ENCODE results near the gene EXOC4. TPM values are rescaled to one million over a fixed set of nuclear protein-coding genes. Genes with fewer than 3 reads are reported as not detected.
A peak's percentile ranks its signal among the peaks of the same experiment; 100 is the strongest.

EXOC4 gene
- total RNA-seq, 1 donor from 2014 or later = 56.4 TPM

DNA sequence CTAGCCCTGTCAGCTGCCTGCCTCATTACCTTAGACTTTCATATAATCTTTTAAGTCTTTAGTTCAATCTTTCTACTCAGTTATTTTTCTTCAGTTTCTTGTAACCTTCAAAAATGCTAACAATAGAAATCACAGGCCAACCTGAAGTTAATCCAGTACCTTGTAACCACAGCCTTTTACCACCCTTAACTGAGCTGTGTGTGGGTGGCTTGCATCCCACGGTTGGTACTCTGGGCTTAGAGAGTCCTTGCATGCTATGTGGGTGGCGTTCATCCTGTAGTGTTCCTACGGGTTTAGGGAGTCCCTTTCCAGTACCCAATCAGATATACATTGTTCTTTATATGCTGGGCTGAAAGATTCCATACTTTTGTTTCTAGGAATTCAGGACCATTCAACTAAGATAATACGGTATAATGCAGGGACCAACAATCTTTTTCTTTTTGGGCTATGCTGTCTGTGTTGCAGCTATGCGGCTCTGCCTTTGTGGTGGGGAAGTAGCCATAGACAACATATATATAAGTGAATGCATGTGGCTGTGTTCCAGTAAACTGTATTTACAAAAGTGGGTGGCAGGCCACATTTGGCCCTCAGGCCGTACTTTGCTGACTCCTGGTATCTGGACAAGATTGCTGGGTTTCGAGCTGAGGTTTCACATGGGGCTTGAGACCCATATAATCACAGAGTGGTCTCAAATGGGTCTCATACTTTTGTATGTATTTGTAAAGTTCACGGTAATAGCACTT, 593.5 kb downstream of the EXOC4 start:
- no peak for ATAC-seq

GRCh38 chr7:133850497-133851280, 597.8 kb downstream of the EXOC4 start:
- no peak for ATAC-seq

GRCh38 chr7:133851411-133851810, 598.5 kb downstream of the EXOC4 start:
- no peak for ATAC-seq

DNA sequence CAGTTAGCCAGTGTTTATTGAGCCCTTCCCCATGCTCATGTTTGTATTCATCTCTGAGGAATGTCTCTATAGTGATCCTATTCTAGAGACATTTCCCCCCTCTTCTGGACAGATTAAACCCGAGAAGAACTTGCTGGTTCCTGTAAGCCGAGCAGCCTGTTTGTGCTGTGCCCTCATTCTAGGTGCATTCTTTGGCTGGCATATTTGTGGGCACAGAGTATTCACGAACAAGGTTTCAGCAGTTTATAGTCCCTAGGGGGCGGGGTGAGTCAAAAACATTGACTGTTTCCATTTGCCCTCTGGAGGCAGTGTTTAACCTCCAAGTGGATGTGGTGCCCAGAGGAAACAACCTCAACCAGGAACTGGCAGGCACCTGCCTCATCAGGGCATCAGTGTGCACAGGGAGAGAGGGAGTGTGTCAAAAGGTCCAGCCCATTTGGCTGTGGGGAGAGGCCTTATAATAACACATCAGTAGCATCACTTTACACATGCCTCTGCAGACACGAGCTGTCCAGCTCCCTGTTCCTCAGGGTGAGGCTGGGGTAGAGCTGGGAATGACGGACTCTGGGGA, 600.9 kb downstream of the EXOC4 start:
- peak; percentile 79 for ATAC-seq

DNA sequence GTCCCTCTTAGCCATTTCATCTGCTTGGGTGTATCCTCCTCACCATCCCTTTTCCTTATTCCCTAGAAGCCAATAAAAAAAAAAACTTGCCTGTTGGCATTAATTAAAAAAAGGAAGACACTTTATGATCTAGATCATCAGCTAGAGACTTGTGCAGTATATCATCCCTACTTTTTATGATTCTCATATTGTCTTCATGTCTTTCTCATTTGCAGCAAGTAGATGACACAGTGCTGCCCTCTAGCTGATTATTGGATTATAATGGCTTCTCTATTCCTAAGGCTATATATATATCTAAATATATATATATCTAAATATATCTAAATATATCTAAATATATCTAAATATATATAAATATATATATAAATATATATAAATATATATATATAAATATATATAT, 601.9 kb downstream of the EXOC4 start:
- ATAC-seq = no peak

GRCh38 chr7:133857376-133858119, 604.7 kb downstream of the EXOC4 start:
- no peak for ATAC-seq

- ATAC-seq = no peak
Measured at GRCh38 chr7:133858311-133858710, 605.4 kb downstream of the EXOC4 start.

DNA sequence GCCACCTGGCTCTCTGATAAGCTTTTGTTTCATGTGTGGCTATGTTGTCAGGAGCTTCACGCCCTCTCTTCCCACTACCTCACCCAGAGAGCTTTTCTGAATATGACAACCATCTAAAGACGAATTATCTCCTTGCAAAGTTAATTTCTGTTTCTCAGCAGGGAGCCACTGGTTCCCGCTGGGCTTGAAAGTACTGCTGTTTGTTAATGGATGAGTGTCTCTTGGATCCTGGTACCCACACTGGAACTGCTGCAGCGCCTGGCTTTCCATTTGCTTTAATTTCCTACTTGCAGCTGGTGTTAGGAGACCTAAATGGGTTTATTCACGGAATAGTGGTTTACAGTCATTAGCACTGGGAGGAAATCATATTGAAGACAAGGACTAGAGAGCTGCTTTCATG, 606.4 kb downstream of the EXOC4 start:
- ATAC-seq = no peak

DNA sequence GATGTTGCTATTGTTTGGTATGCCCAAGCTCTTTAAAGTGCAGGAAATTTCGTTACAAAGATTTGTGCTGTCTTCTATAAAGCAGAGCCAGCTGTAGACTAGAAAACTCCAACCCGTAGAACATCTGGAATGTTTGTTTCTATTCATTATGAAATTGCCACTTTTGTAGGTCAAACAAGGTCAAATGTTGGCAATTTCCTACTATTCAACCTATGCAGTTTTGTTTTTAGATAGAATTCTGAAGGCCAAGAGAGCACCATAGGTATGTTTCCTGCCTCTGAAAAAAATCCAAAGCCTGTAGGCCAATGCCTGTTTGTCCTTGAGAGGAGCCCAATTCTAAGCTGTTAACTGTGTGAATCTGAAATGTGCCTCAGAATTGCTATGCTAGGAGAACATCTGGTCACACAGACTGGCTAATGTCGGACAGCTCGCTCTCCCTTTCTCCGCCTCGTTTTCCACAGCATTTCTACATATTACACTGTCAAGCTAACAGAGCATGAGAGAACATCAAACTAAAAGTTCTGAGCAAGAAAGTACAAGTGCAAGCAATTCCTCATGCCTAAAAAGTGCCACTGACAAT, 607.1 kb downstream of the EXOC4 start:
- ATAC-seq = no peak

- no peak for ATAC-seq
Measured at GRCh38 chr7:133860628-133861335, 607.9 kb downstream of the EXOC4 start.

DNA sequence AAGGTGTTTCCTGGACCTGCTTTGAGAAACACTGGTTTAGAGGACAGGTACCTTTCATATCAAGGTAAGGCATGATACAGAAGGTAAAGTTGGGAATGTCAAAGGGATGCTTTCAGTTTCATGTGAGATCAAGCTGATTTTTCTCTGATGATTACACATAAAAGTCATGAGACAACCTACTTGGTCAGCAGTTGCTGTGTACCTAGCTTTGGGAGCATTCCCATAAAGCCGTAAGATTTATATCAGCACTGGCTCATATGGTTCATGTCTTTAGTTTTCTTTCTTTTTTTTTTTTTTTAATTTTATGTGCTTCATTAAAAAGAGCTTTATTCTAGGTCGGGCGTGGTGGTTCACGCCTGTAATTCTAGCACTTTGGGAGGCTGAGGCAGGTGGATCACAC, 609.0 kb downstream of the EXOC4 start:
- no peak for ATAC-seq

DNA sequence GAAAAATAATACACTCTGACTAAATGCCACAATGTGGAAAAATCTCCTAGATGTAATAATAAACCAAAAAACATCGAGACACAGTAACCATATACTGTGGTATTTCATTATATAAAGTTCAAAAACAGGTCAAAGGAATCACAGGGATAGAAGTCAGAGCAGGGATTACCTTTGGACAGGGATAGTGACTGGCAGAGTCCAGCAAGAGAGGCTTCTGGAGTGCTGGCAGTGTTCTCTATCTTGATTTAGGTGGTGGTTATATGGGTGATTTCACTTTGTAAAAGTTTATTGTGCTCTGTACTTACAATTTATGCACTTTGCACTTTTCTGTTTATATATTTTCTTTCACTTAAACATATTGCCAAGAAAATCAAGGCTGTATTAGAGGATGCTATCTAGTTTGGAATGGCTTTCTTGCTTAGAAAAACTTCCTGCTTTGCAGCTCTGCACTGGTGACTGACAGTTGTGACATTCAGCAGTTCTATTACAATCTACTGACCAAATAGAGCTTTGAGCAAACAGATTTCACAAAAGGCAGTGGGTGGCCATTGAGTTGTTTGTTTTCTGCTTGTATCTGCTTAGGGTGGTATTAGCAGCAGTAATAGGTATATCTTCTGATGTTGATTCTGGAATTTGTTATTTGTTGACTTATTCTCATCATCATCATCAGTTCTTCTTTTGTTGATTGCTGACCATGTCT, 610.6 kb downstream of the EXOC4 start:
- no peak for ATAC-seq

DNA sequence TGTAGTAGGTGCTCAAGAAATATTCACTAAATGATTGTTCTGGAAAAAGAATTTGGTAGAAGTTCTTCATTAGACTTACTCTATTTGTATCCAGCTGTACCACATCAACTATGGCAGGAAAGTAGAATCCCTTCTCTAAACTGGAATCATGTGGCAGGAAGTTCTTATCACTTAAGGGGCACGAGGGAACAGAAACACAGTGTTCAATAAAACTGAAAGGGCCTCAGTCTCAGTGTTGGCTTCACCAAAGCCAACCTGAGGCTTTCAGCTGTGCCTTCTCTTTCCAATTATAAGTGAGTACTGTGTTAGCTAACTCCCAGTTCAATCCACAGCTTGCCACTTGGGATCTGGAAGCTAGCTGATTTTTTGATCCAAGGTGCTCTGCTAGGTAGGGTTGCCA, 616.7 kb downstream of the EXOC4 start:
- no peak for ATAC-seq

DNA sequence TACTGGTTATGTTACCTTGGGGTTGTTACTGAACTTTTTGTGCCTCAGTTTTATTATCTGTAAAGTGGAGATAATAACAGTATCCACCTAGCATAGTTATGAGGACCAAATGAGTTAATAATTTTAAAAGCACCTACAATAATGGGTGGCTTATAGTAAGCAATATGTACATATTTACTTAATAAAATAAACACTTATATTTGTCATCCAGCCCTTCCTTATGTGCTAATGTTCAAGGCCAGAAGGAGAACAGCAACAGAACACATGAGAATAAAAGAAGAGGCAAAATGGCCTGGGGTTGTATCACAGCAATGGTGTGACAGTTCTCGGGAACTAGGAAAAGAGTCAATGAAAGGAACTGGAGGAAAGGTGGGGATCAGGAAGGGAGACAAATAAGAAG, 618.9 kb downstream of the EXOC4 start:
- ATAC-seq = no peak

- no peak for ATAC-seq
Measured at GRCh38 chr7:133873187-133873586, 620.3 kb downstream of the EXOC4 start.

DNA sequence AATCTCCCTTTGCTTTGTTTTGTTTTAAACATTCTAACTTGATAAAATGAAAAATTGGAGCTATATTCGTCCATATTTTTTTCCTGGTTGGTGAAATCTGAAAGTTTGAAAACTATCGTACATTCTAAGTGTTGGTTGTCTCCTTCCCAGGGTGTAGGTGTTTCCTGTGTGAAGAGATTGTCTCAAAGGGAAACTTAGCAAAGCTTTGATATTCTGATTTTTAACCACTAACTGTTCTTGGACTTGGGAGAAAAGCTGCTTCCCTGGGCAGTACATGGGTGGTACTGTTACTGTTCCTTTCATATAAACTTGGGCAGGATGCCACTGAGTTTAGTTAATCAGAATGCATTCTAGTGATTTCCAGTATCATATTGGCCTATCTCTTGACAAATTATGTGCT, 620.8 kb downstream of the EXOC4 start:
- no peak for ATAC-seq

- ATAC-seq = no peak
Measured at GRCh38 chr7:133883591-133883990, 630.7 kb downstream of the EXOC4 start.

GRCh38 chr7:133885213-133885612, 632.3 kb downstream of the EXOC4 start:
- no peak for ATAC-seq

GRCh38 chr7:133886086-133886485, 633.2 kb downstream of the EXOC4 start:
- no peak for ATAC-seq

GRCh38 chr7:133886797-133887196, 633.9 kb downstream of the EXOC4 start:
- no peak for ATAC-seq

DNA sequence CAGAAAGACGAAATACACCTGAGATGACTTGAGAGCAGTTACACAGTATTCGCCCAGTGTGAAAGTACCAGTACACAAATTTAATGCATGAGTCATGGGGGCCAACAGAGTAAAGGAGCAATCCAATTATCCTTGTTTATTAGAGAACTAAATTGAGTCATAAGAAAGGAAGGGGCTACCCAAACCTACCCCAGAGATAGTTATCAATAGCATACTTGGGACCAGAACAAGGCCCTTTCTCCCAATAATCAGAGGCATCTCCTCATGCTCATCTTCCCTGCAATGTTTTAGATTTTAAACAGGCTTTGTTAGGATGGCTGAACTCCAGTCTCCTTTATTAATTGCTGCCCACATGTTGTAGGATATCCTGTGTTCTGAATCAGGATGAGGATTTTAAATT, 634.6 kb downstream of the EXOC4 start:
- no peak for ATAC-seq
